ENCODE data around the gene ABHD14A.

ABHD14A gene

GRCh38 chr3:51935886-51936755 is 38.7 kb upstream of the ABHD14A start:
- no peak for DNase-seq (ENCODE audit: low read depth)
- no peak for TF ChIP-seq CTCF (IDR thresholded peaks at IDR 0.05; ENCODE audit: control insufficient read depth, insufficient read depth, low read depth, low read length, missing control alignments)
- H3K4me3 ChIP-seq (ENCODE audit: control insufficient read depth, low read depth, low read length): no peak overlapping the region

GRCh38 chr3:51937014-51937413 is 37.9 kb upstream of the ABHD14A start:
- DNase-seq (ENCODE audit: low read depth): no peak
- TF ChIP-seq CTCF (IDR thresholded peaks at IDR 0.05; ENCODE audit: control insufficient read depth, insufficient read depth, low read depth, low read length, missing control alignments): no peak
- no peak overlapping the region for H3K4me3 ChIP-seq (ENCODE audit: control insufficient read depth, low read depth, low read length)

- DNase-seq (ENCODE audit: low read depth): no peak
- H3K4me3 ChIP-seq (ENCODE audit: control insufficient read depth, low read depth, low read length): no peak overlapping the region
- no peak for TF ChIP-seq CTCF (IDR thresholded peaks at IDR 0.05; ENCODE audit: control insufficient read depth, insufficient read depth, low read depth, low read length, missing control alignments)
Observed at GRCh38 chr3:51937611-51938450, 37.0 kb upstream of the ABHD14A start.

GRCh38 chr3:51938780-51939425 is 36.0 kb upstream of the ABHD14A start:
- TF ChIP-seq CTCF (IDR thresholded peaks at IDR 0.05; ENCODE audit: control insufficient read depth, insufficient read depth, low read depth, low read length, missing control alignments): no peak

GRCh38 chr3:51940648-51941462 is 34.0 kb upstream of the ABHD14A start:
- peak overlapping the region; percentile 71 for H3K4me3 ChIP-seq (ENCODE audit: control insufficient read depth, low read depth, low read length)
- DNase-seq (ENCODE audit: low read depth): no peak
- TF ChIP-seq CTCF (IDR thresholded peaks at IDR 0.05; ENCODE audit: control insufficient read depth, insufficient read depth, low read depth, low read length, missing control alignments): no peak

More at GRCh38 chr3:51938780-51939425, 36.0 kb upstream of the ABHD14A start:
- no peak overlapping the region for H3K4me3 ChIP-seq (ENCODE audit: control insufficient read depth, low read depth, low read length)
- DNase-seq (ENCODE audit: low read depth): no peak

GRCh38 chr3:51941463-51941797 is 33.4 kb upstream of the ABHD14A start:
- no peak for DNase-seq (ENCODE audit: low read depth)
- peak overlapping the region; percentile 71 for H3K4me3 ChIP-seq (ENCODE audit: control insufficient read depth, low read depth, low read length)
- no peak for TF ChIP-seq CTCF (IDR thresholded peaks at IDR 0.05; ENCODE audit: control insufficient read depth, insufficient read depth, low read depth, low read length, missing control alignments)

Data from AG09309 (cell line).